ENCODE measurements around the gene TXK. TPM values are rescaled to one million over a fixed set of nuclear protein-coding genes. Genes with fewer than 3 reads are reported as not detected.

The TXK gene
- total and polyA plus RNA-seq, 2 of the 13 experiments (the other 11 are each of a cell fraction or from before 2014, with no cell fraction given): not detected

DNA sequence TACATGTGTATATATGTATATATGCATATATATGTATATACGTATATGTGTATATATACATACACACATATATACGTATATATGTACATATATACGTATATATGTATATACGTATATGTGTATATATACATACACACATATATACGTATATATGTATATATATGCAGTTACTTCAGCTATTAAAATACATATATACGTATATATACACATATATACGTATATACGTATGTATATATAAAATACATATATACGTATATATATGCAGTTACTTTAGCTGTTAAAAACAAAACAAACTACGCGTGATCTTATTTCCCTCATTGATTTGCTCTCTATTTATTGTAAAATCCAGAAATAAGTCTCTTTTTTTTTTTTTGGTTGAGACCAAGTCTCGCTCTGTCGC lies 13.9 kb downstream of the TXK start:
- Histone ChIP-seq H4K20me1 (ENCODE audit: insufficient read depth, low read length) (no peaks in the 10 kb centered on the region), H3K27me3 (ENCODE audit: control insufficient read depth in 1 of 2, insufficient read depth in 2 of 2, low read length in 2 of 2) (no peaks in the 10 kb centered on the region), H3K4me3 (replicated peaks in 1 of 3; ENCODE audit: insufficient read depth in 1 of 3, low read depth in 2 of 3, low read length in 3 of 3) (no peak overlapping the region), H3K9ac (ENCODE audit: insufficient read depth, low read depth, low read length) (no peak overlapping the region), H3K79me2 (ENCODE audit: insufficient read depth, low read length) (no peaks in the 10 kb centered on the region), H3K4me1 (ENCODE audit: insufficient read depth, low read length) (no peaks in the 10 kb centered on the region), H3K9me3 (ENCODE audit: low read length) (no peaks in the 10 kb centered on the region), H2AFZ (ENCODE audit: low read length) (no peak overlapping the region), H3K36me3 (replicated peaks in 1 of 2; ENCODE audit: control insufficient read depth in 1 of 2, insufficient read depth in 2 of 2, low read length in 2 of 2) (no peaks in the 10 kb centered on the region), H3K27ac (ENCODE audit: extremely low read length, insufficient read depth, low read length) (no peak overlapping the region), H3K4me2 (ENCODE audit: low read depth, low read length) (no peak overlapping the region)
- POLR2A ChIA-PET: no interaction called here
- TF ChIP-seq, protein P1, sequence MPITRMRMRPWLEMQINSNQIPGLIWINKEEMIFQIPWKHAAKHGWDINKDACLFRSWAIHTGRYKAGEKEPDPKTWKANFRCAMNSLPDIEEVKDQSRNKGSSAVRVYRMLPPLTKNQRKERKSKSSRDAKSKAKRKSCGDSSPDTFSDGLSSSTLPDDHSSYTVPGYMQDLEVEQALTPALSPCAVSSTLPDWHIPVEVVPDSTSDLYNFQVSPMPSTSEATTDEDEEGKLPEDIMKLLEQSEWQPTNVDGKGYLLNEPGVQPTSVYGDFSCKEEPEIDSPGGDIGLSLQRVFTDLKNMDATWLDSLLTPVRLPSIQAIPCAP (CRISPR knock-in tag; IDR thresholded peaks at IDR 0.05; ENCODE audit: low read depth): no peak
- TF ChIP-seq, protein P2, sequence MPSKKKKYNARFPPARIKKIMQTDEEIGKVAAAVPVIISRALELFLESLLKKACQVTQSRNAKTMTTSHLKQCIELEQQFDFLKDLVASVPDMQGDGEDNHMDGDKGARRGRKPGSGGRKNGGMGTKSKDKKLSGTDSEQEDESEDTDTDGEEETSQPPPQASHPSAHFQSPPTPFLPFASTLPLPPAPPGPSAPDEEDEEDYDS (CRISPR knock-in tag; IDR thresholded peaks at IDR 0.05): no peak
- TF ChIP-seq ZNF558 (CRISPR knock-in tag; IDR thresholded peaks at IDR 0.05; ENCODE audit: borderline replicate concordance) (no peak), CHD2 (IDR thresholded peaks at IDR 0.05; ENCODE audit: low read depth, low read length) (no peak), TCF12 (IDR thresholded peaks at IDR 0.05) (no peak), TCF12 (CRISPR knock-in tag; IDR thresholded peaks at IDR 0.05) (no peak)
- BruUV-seq (replicated peaks): no TSS peak
- FAIRE-seq (no peak), ATAC-seq (no peak), DNase-seq (ENCODE audit: low spot score) (no peak)
- WGBS (ENCODE audit: low lambda C conversion rate): 67% methylated on average over 13 of the region's 13 CpGs
- CTCF ChIA-PET (ENCODE audit: low intra/inter-chr PET ratio, low total read pairs): no interaction called here
- intact Hi-C loops (cut with micrococcal nuclease; ENCODE audit: unreplicated experiment) (no loop called here), in situ Hi-C loops (cut with HindIII; ENCODE audit: extremely low pct_ligation_motif_present, low pct_unique_long_range_greater_than_20kb) (no loop called here)

DNA sequence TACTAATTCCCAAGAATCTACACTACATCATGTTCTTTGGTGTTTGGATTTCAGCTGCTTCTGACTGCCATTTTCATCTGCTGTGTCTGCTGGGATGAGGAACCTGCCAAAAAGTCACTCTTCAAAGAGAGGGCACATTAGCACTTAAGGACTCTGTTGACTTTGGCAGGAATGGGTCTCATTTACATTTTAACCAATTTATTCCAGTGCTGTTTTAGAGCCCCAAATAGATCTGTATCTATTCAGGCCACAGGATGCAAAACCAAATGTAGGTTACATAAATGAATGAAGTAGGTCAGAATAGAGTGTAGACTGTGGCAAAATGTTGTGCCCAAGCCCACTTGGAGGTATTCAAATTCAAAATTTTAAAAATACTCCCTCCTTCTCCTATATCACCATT lies 14.4 kb downstream of the TXK start:
- in situ Hi-C loops (cut with HindIII; ENCODE audit: extremely low pct_ligation_motif_present, low pct_unique_long_range_greater_than_20kb): no loop called here
- no peaks in the 10 kb centered on the region for H3K79me2 ChIP-seq (ENCODE audit: insufficient read depth, low read length)
- no peaks in the 10 kb centered on the region for H3K27me3 ChIP-seq (ENCODE audit: control insufficient read depth in 1 of 2, insufficient read depth in 2 of 2, low read length in 2 of 2)
- intact Hi-C loops (cut with micrococcal nuclease; ENCODE audit: unreplicated experiment): no loop called here
- H3K9ac ChIP-seq (ENCODE audit: insufficient read depth, low read depth, low read length): no peak overlapping the region
- H4K20me1 ChIP-seq (ENCODE audit: insufficient read depth, low read length): no peaks in the 10 kb centered on the region
- no peaks in the 10 kb centered on the region for H3K4me1 ChIP-seq (ENCODE audit: insufficient read depth, low read length)
- no peak for FAIRE-seq
- POLR2A ChIA-PET: no interaction called here
- CTCF ChIA-PET (ENCODE audit: low intra/inter-chr PET ratio, low total read pairs): no interaction called here
- no peak overlapping the region for H3K27ac ChIP-seq (ENCODE audit: extremely low read length, insufficient read depth, low read length)
- H3K4me2 ChIP-seq (ENCODE audit: low read depth, low read length): no peak overlapping the region
- no peak overlapping the region for H2AFZ ChIP-seq (ENCODE audit: low read length)
- H3K9me3 ChIP-seq (ENCODE audit: low read length): no peaks in the 10 kb centered on the region
- no TSS peak for BruUV-seq (replicated peaks)
- no peak for DNase-seq (ENCODE audit: low spot score)
- ATAC-seq: no peak
- H3K4me3 ChIP-seq (replicated peaks in 1 of 3; ENCODE audit: insufficient read depth in 1 of 3, low read depth in 2 of 3, low read length in 3 of 3): no peak overlapping the region
- H3K36me3 ChIP-seq (replicated peaks in 1 of 2; ENCODE audit: control insufficient read depth in 1 of 2, insufficient read depth in 2 of 2, low read length in 2 of 2): no peaks in the 10 kb centered on the region
- TF ChIP-seq, protein P3, sequence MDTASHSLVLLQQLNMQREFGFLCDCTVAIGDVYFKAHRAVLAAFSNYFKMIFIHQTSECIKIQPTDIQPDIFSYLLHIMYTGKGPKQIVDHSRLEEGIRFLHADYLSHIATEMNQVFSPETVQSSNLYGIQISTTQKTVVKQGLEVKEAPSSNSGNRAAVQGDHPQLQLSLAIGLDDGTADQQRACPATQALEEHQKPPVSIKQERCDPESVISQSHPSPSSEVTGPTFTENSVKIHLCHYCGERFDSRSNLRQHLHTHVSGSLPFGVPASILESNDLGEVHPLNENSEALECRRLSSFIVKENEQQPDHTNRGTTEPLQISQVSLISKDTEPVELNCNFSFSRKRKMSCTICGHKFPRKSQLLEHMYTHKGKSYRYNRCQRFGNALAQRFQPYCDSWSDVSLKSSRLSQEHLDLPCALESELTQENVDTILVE (CRISPR knock-in tag; IDR thresholded peaks at IDR 0.05): no peak
- no peak for TF ChIP-seq ZNF383 (CRISPR knock-in tag; IDR thresholded peaks at IDR 0.05; ENCODE audit: borderline replicate concordance)
- no peak for TF ChIP-seq MED1 (CRISPR knock-in tag; IDR thresholded peaks at IDR 0.05)
- no peak for TF ChIP-seq RFX5 (IDR thresholded peaks at IDR 0.05; ENCODE audit: low read depth, low read length)
- no peak for TF ChIP-seq MTF1 (CRISPR knock-in tag; IDR thresholded peaks at IDR 0.05)
- TF ChIP-seq EED (CRISPR knock-in tag; IDR thresholded peaks at IDR 0.05): no peak
- TF ChIP-seq MBNL3 (CRISPR knock-in tag; conservative IDR thresholded peaks at IDR 0.05): no peak
- TF ChIP-seq SNAPC2 (CRISPR knock-in tag; IDR thresholded peaks at IDR 0.05): no peak
- TF ChIP-seq KDM1A (CRISPR knock-in tag; IDR thresholded peaks at IDR 0.05): no peak
- TF ChIP-seq ZNF253 (CRISPR knock-in tag; IDR thresholded peaks at IDR 0.05; ENCODE audit: borderline replicate concordance): no peak
- no peak for TF ChIP-seq MTA3 (CRISPR knock-in tag; IDR thresholded peaks at IDR 0.05)
- TF ChIP-seq NR1H2 (CRISPR knock-in tag; IDR thresholded peaks at IDR 0.05; ENCODE audit: borderline replicate concordance, low read depth): no peak
- no peak for TF ChIP-seq KDM4B (CRISPR knock-in tag; IDR thresholded peaks at IDR 0.05)
- no peak for TF ChIP-seq FOXA1 (IDR thresholded peaks at IDR 0.05)
- TF ChIP-seq FOXA1 (CRISPR knock-in tag; IDR thresholded peaks at IDR 0.05): no peak
- TF ChIP-seq NKX3-1 (CRISPR knock-in tag; IDR thresholded peaks at IDR 0.05): no peak

Measured in HepG2 (cell line).